NB4 (cell line): ENCODE results near the gene LRRC4.

Experiments
- DNase-seq: peaks from one replicate; pipeline ENCODE4 v3.0.0; 2010; ENCODE audit warnings: low read depth
- H3K4me3 ChIP-seq: one replicate; pipeline ENCODE4 v1.5.1; 2011; ENCODE audit warnings: mild to moderate bottlenecking, low read depth, low read length, moderate library complexity
- MYC ChIP-seq: IDR thresholded peaks from 2 replicates; pipeline ENCODE4 v1.6.1; 2011; ENCODE audit warnings: low read depth, low read length
- POLR2A ChIP-seq: IDR thresholded peaks from 2 replicates; pipeline ENCODE4 v1.6.1; 2011; ENCODE audit warnings: mild to moderate bottlenecking; ENCODE audit not compliant: insufficient read length; ENCODE audit errors: extremely low read depth
- TF ChIP-seq, protein P1 (sequence below): IDR thresholded peaks from one replicate; pipeline ENCODE4 v1.5.1; 2012; ENCODE audit warnings: low read depth, low read length
- TF ChIP-seq, protein P2 (sequence below): IDR thresholded peaks from 2 replicates; pipeline ENCODE4 v1.6.1; 2011; ENCODE audit warnings: low read depth, low read length

LRRC4 gene

DNA sequence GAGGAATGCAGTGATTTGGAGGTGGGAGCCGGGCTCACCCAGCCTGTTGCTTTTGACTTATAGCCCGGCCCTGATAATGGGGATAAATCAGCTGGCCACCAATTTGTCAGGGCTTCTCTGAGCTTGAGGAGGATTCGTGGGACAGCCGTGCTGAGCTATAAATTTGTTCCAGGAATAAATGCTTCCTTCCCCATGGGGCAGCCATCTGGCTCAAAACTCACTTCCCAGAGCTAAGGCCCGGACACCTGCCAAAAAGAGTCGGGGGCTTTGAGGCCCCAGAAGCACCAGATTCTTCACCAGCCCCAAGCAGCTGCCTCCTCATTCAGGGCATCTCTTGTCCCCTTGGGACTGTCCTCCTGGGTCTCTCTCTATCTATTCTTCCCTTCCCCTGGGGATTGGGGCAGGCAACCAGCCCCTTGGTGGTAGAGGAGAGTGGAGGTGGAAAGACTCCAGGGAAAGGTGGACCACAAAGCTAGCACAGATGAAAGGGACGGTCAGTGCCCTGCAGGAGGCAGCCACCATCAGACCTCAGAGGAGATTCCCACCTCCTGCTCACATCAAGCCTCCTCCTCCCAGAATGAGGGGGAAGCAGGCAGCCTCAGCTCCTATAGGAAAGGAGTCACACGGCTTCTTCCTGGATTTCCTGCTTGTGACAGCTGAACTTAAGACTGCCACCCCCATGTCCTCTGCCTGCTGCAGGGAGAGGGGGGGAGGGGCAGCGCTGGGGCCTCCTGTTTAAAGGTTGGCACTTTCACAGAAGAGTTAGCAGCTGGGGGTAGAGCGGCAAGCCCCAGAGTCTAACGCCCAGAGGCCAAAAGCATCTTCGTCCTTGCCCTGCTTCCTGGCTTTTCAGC lies 44.2 kb upstream of the LRRC4 start:
- no peak for DNase-seq
- H3K4me3 ChIP-seq = no peak overlapping the region
- TF ChIP-seq, protein P1, sequence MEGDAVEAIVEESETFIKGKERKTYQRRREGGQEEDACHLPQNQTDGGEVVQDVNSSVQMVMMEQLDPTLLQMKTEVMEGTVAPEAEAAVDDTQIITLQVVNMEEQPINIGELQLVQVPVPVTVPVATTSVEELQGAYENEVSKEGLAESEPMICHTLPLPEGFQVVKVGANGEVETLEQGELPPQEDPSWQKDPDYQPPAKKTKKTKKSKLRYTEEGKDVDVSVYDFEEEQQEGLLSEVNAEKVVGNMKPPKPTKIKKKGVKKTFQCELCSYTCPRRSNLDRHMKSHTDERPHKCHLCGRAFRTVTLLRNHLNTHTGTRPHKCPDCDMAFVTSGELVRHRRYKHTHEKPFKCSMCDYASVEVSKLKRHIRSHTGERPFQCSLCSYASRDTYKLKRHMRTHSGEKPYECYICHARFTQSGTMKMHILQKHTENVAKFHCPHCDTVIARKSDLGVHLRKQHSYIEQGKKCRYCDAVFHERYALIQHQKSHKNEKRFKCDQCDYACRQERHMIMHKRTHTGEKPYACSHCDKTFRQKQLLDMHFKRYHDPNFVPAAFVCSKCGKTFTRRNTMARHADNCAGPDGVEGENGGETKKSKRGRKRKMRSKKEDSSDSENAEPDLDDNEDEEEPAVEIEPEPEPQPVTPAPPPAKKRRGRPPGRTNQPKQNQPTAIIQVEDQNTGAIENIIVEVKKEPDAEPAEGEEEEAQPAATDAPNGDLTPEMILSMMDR = no peak
- TF ChIP-seq, protein P2, sequence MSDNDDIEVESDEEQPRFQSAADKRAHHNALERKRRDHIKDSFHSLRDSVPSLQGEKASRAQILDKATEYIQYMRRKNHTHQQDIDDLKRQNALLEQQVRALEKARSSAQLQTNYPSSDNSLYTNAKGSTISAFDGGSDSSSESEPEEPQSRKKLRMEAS = no peak
- TF ChIP-seq POLR2A (no peak), MYC (no peak)

DNA sequence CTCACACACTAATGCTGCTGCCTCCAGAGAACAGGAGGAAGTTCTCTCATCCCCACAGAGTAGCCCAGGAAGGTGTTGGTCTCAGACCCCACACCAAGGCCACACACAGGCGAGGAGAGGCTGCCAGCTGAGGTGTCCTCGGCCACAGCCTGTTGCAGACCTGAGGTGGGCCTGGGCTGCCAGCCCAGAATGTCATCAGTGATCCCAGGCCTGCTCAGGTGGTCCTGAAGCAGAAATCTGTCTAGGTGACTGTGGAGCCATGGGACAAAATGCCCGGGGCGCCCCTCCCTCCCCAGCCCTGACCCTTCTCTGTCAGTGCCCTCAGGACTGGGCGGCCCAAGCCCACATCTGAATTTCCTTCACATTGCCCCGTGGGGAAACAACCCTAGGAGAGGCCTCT lies 43.5 kb upstream of the LRRC4 start:
- no peak for DNase-seq
- TF ChIP-seq, protein P1 = no peak
- TF ChIP-seq, protein P2 = no peak
- TF ChIP-seq MYC = no peak
- no peak for TF ChIP-seq POLR2A
- no peak overlapping the region for H3K4me3 ChIP-seq

DNA sequence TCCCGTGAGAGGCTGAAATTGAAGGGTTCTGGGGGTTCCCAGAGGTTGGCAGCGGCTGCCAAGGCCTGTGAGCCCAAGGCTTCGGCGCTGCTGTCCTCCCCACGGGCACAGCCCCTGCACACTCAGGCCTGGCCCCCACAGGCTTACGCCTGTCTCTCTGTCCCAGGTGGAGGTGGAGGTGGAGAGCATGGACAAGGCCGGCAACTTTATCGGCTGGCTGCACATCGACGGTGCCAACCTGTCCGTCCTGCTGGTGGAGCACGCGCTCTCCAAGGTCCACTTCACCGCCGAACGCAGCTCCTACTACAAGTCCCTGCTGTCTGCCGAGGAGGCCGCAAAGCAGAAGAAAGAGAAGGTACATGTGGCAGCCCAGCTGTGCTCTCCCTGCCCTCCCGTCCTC lies 43.1 kb upstream of the LRRC4 start:
- TF ChIP-seq, protein P1 = no peak
- TF ChIP-seq, protein P2 = no peak
- TF ChIP-seq POLR2A (no peak), MYC (no peak)
- no peak for DNase-seq

DNA sequence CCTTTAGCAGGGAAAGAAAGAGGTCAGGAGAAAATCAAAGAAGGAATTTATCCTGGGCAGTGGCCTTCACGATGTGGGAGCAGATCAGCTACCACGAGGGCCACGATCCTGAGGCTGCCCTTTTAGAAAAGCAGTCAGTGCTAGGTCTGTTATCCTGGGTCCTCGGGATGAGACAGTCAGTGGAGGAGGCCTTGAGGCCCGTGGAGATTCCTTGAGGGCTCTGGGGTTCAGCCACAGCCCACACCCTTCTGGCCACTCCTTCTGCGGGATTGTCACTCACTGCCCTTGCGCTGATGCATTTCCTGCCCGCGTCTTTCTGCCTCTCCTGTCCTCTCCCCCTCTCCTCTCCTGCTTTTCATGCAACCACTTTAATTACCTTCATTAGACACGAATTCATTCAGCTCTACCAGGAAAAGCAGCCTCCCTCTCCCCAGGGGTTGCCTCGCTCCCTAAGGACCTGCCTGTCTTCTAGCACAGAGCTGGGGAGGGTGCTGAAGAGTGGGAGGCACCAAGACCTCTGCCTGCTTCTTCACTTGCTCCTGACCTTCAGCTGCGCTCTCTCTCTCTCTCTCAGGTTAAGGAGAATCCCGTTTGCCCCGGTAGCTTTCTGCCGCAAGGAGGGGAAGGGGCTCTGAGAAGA lies 42.6 kb upstream of the LRRC4 start:
- no peak overlapping the region for H3K4me3 ChIP-seq
- no peak for TF ChIP-seq POLR2A
- TF ChIP-seq, protein P1 = no peak
- no peak for TF ChIP-seq MYC
- TF ChIP-seq, protein P2 = no peak
- DNase-seq = peak; percentile 25

More for the DNA sequence above, 43.1 kb upstream of the LRRC4 start:
- no peak overlapping the region for H3K4me3 ChIP-seq

DNA sequence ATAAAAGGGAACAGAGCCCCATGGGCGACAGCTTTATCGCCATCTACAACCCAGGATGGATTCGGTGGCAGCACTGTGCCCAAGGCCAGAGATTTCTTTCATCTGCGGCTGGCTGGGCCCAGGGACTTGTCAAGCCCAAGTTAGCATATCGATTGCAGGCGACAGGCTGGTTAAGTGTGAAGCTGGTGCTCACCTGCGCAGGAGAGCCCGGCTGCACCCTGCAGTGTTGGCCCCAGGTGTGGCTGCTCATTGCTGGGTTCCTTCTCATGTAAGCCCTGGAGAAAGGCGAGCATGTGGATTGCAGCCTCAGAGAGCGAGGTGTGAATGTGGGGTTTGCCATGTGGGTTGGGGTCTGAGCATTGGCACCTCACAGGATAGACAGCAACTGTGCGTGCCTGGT lies 40.6 kb upstream of the LRRC4 start:
- TF ChIP-seq, protein P2 = no peak
- TF ChIP-seq POLR2A = no peak
- TF ChIP-seq, protein P1 = no peak
- no peak for TF ChIP-seq MYC
- no peak for DNase-seq

More for the DNA sequence above, 40.6 kb upstream of the LRRC4 start:
- H3K4me3 ChIP-seq = no peak overlapping the region
